Ascending aorta (tissue), 2 donors: Measurements from ENCODE around the gene TTC7B. TPM values are rescaled to one million over a fixed set of nuclear protein-coding genes. Genes with fewer than 3 reads are reported as not detected.
A peak's percentile ranks its signal among the peaks of the same experiment; 100 is the strongest.

ENCODE experiments used
- DNase-seq, 2 donors: peaks; one replicate each; pipeline ENCODE4 v3.0.0-alpha.2; 2019; ENCODE audit warnings: low spot score in 2 of 2
- H3K27ac ChIP-seq, 2 donors: fragments of 200-600 bp; sonication (generic); one replicate each; pipeline ENCODE4 v1.5.1; 2016 to 2017; ENCODE audit warnings: mild to moderate bottlenecking in 1 of 2
- H3K27me3 ChIP-seq: fragments of 200-600 bp; sonication (generic); one replicate; pipeline ENCODE4 v1.5.1; 2017
- H3K36me3 ChIP-seq, 2 donors: fragments of 200-600 bp; sonication (generic); one replicate each; pipeline ENCODE4 v1.5.1; 2016
- H3K4me1 ChIP-seq, 2 donors: fragments of 200-600 bp; sonication (generic); one replicate each; pipeline ENCODE4 v1.5.1; 2016 to 2017; ENCODE audit warnings: mild to moderate bottlenecking in 1 of 2
- H3K4me3 ChIP-seq, 2 donors: fragments of 200-600 bp; sonication (generic); one replicate each; pipeline ENCODE4 v1.5.1; 2016 to 2017; ENCODE audit warnings: mild to moderate bottlenecking in 1 of 2
- H3K9me3 ChIP-seq, 2 donors: fragments of 200-600 bp; sonication (generic); one replicate each; pipeline ENCODE4 v1.5.1; 2016
- CTCF ChIP-seq, 3 experiments: fragments of 200-600 bp in 2 of 3; fragments of 450-650 bp in 1 of 3; sonication (generic) in 2 of 3; IDR thresholded peaks; one replicate each; pipeline ENCODE4 v1.5.1; 2016 to 2019; ENCODE audit warnings: antibody characterized with exemption in 3 of 3, mild to moderate bottlenecking in 1 of 3, moderate library complexity in 1 of 3
- intact Hi-C: fragments of 100-400 bp; cut with DNase I; formaldehyde crosslinking; loops from one replicate; pipeline ENCODE4 v1.15.1; 2023
- total RNA-seq: library from RNA; depleted of rRNA; stranded (reverse); fragments of >200 nt; gene quantifications from one replicate; pipeline ENCODE4 v1.1.0, GENCODE V29; 2016

The TTC7B gene
- total RNA-seq, 1 donor from 2014 or later: 18.5 TPM

DNA sequence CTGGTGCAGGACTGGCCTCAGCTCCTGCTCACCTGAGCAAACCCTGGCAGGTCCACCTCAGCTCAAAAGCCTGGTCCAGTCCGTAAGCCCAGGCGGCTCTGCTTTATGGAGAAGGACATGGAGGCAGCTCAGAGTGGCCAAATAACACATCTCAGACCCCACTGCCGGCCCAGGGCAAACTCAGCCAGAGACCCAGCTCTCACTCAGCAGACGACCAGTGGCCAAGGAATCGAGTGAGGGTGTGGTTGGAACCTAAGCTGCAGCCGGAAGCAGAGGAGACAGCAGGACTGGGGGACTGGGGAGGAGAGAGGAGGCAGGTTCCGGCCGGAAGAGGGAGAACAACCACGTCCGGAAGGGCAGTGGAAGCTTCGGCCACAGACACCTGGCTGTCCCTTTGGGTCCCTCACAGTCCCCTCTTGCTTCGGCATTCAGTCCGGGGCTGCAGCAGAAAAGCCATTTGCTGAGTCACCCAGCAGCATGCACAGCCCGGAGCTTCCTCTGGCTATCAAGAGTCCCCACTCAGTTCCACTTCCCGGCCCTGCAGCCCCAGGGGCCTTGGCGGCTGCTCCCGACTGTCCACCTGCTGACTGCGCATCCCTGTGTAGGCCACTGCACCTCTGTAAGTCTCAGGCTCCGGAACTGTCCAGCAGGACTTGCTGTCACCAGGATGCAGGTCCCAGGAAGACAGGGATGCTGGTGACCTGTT, 315.4 kb downstream of the TTC7B start:
- no peak for DNase-seq
- Histone ChIP-seq H3K4me1 (no peaks in the 10 kb centered on the region), H3K27ac (no peak overlapping the region), H3K27me3 (no peaks in the 10 kb centered on the region), H3K4me3 (no peak overlapping the region), H3K9me3 (no peaks in the 10 kb centered on the region), H3K36me3 (no peaks in the 10 kb centered on the region)
- intact Hi-C loops: no loop called here
- TF ChIP-seq CTCF (IDR thresholded peaks at IDR 0.05): no peak

DNA sequence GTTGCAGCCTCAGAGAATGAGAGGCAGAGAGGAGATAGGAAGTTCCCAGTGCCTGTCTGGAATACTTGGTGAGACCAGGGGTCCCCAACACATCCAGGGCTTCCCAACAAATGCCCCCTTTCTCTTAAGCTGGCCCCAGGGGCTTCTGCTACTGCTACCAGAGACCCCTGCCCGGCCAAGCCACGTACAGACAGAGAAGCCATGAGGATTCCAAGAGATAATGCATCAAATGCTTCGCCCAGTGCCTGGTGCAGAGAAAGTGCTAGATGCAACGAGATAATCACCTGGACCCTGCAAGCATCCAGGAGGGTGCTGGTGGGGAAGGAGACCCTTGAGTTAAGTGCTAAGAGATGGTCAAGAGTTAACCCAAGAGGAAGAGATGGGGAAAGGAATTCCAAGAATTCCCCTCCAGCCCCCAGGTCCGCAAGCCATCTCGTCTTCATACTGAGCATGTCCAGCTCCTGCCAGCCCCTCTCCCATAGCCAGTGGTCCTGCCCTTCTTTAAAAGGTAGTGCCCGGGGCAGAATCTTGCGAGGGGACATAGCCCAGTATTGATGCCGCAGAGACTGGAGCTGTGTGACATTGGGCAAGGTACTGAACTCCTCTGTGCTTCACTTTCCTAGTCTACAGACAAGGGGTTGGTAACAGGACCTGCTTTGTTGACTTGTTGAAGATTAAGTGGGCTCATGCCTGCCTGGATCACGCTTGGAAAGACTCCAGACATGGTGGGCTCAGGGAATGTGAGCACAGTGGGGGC, 316.1 kb downstream of the TTC7B start:
- no peak for DNase-seq
- intact Hi-C loops: no loop called here
- TF ChIP-seq CTCF (IDR thresholded peaks at IDR 0.05): no peak
- Histone ChIP-seq H3K36me3 (no peaks in the 10 kb centered on the region), H3K4me1 (no peaks in the 10 kb centered on the region), H3K9me3 (no peaks in the 10 kb centered on the region), H3K27ac (no peak overlapping the region), H3K27me3 (no peaks in the 10 kb centered on the region), H3K4me3 (no peak overlapping the region)

DNA sequence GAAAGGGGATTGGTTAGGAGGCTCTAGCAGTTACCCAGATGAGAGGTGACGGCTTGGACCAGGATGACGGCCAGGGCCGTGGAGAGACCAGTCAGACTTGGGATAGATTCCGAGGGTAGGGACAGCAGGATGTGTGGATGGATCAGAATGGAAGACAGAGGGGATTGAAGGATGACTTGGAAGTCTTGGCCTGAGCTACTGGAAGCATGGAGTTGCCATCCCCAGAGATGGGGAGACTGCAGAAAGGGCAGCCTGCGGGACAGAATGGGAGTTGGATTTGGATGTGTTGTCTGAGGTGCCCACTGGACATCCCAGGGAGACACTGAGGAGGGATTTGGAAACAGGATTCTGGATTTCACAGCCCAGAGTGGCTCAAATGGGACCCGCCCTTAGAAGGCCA, 317.1 kb downstream of the TTC7B start:
- Histone ChIP-seq H3K27me3 (no peaks in the 10 kb centered on the region), H3K4me3 (no peak overlapping the region), H3K27ac (no peak overlapping the region), H3K4me1 (no peaks in the 10 kb centered on the region), H3K36me3 (no peaks in the 10 kb centered on the region), H3K9me3 (no peaks in the 10 kb centered on the region)
- intact Hi-C loops: no loop called here
- peak in 1 of 2 donors; percentile 27 for DNase-seq
- TF ChIP-seq CTCF (IDR thresholded peaks at IDR 0.05): no peak

DNA sequence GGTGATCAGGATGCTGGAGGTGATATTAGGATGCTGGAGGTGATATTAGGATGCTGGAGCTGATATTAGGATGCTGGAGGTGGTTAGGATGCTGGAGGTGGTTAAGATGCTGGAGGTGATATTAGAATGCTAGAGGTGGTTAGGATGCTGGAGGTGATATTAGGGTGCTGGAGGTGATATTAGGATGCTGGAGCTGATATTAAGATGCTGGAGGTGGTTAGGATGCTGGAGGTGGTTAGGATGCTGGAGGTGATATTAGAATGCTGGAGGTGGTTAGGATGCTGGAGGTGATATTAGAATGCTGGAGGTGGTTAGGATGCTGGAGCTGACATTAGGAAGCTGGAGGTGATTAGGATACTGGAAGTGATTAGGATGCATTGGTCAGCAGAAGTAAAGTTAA, 318.0 kb downstream of the TTC7B start:
- peak in 1 of 2 donors; percentile 2 for DNase-seq
- no peak for TF ChIP-seq CTCF (IDR thresholded peaks at IDR 0.05)
- intact Hi-C loops: no loop called here
- Histone ChIP-seq H3K36me3 (no peaks in the 10 kb centered on the region), H3K27ac (no peak overlapping the region), H3K4me1 (no peaks in the 10 kb centered on the region), H3K4me3 (no peak overlapping the region), H3K9me3 (no peaks in the 10 kb centered on the region), H3K27me3 (no peaks in the 10 kb centered on the region)

GRCh38 chr14:90496379-90496778, 319.9 kb downstream of the TTC7B start:
- intact Hi-C loops: no loop called here
- peaks cover 6 to 8% of the 10 kb centered on the region in 2 donors for H3K4me1 ChIP-seq
- H3K27ac ChIP-seq: no peak overlapping the region
- no peak for DNase-seq
- no peaks in the 10 kb centered on the region for H3K36me3 ChIP-seq
- no peaks in the 10 kb centered on the region for H3K27me3 ChIP-seq
- no peak for TF ChIP-seq CTCF (IDR thresholded peaks at IDR 0.05)
- no peak overlapping the region for H3K4me3 ChIP-seq
- no peaks in the 10 kb centered on the region for H3K9me3 ChIP-seq
